Esophagus muscularis mucosa (tissue), 4 donors: ENCODE measurements around the gene ATP6V1B1.

ENCODE experiments used
- CTCF ChIP-seq, 3 experiments: fragments of 200-600 bp in 2 of 3; fragments of 450-650 bp in 1 of 3; sonication (generic) in 2 of 3; IDR thresholded peaks; one replicate each; pipeline ENCODE4 v1.5.1; 2017 to 2019; ENCODE audit warnings: antibody characterized with exemption in 3 of 3, mild to moderate bottlenecking in 2 of 3, moderate library complexity in 1 of 3
- EP300 ChIP-seq: sonication (generic); formaldehyde crosslinking; IDR thresholded peaks from one replicate; pipeline ENCODE4 v1.6.1; 2017; ENCODE audit warnings: antibody characterized with exemption
- POLR2A ChIP-seq: fragments of 450-650 bp; IDR thresholded peaks from one replicate; pipeline ENCODE4 v1.6.1; 2017; ENCODE audit warnings: antibody characterized with exemption, moderate library complexity, mild to moderate bottlenecking, low read depth
- POLR2AphosphoS5 ChIP-seq, 2 donors: sonication (generic); formaldehyde crosslinking; IDR thresholded peaks; one replicate each; pipeline ENCODE4 v1.6.1; 2017; ENCODE audit warnings: antibody characterized with exemption in 2 of 2

GRCh38 chr2:70902579-70902978 lies 33.1 kb upstream of the ATP6V1B1 start:
- TF ChIP-seq POLR2AphosphoS5 (IDR thresholded peaks at IDR 0.05) (no peak), EP300 (no peak), CTCF (IDR thresholded peaks at IDR 0.05) (no peak), POLR2A (no peak)
